Endodermal cell (in vitro differentiated cells): Measurements from ENCODE around the gene IMMP2L. TPM values are rescaled to one million over a fixed set of nuclear protein-coding genes. Genes with fewer than 3 reads are reported as not detected.
A peak's percentile ranks its signal among the peaks of the same experiment; 100 is the strongest.

Experiments
- DNase-seq: peaks from one replicate; pipeline ENCODE4 v3.0.0-alpha.2; 2017
- H3K27ac ChIP-seq: 2 replicates; pipeline ENCODE4 v1.5.1; 2013; ENCODE audit warnings: mild to moderate bottlenecking, low read depth, low read length, moderate library complexity
- H3K27me3 ChIP-seq: 2 replicates; pipeline ENCODE4 v1.6.1; 2013; ENCODE audit warnings: mild to moderate bottlenecking, low read length, moderate library complexity; ENCODE audit not compliant: insufficient read depth, control insufficient read depth, poor library complexity, severe bottlenecking
- H3K36me3 ChIP-seq: 2 replicates; pipeline ENCODE4 v1.7.0; 2013; ENCODE audit warnings: mild to moderate bottlenecking, low read length, moderate library complexity; ENCODE audit not compliant: control insufficient read depth, insufficient read depth
- H3K4me1 ChIP-seq: one replicate; pipeline ENCODE4 v1.7.0; 2013; ENCODE audit warnings: low read length; ENCODE audit not compliant: control insufficient read depth, insufficient read depth
- H3K4me3 ChIP-seq: 2 replicates; pipeline ENCODE4 v1.5.1; 2013; ENCODE audit warnings: mild to moderate bottlenecking, low read length, moderate library complexity
- H3K9ac ChIP-seq: 2 replicates; pipeline ENCODE4 v1.6.1; 2013; ENCODE audit warnings: mild to moderate bottlenecking, low read length, moderate library complexity; ENCODE audit not compliant: poor library complexity, severe bottlenecking; ENCODE audit errors: extremely low read depth
- H3K9me3 ChIP-seq: 2 replicates; pipeline ENCODE4 v1.6.1; 2013; ENCODE audit warnings: mild to moderate bottlenecking, low read length, moderate library complexity; ENCODE audit not compliant: control insufficient read depth
- H3K27ac Mint-ChIP-seq: 2 replicates; pipeline ENCODE4 v1.8.0; 2020; ENCODE audit warnings: mixed read lengths
- H3K27me3 Mint-ChIP-seq: 2 replicates; pipeline ENCODE4 v1.8.0; 2021; ENCODE audit warnings: mild to moderate bottlenecking, mixed read lengths; ENCODE audit not compliant: insufficient read depth
- H3K36me3 Mint-ChIP-seq: 2 replicates; pipeline ENCODE4 v1.8.0; 2020; ENCODE audit warnings: low read depth, mixed read lengths
- H3K4me1 Mint-ChIP-seq: 2 replicates; pipeline ENCODE4 v1.8.0; 2020; ENCODE audit warnings: mixed read lengths
- H3K4me3 Mint-ChIP-seq: 2 replicates; pipeline ENCODE4 v1.8.0; 2020; ENCODE audit warnings: mild to moderate bottlenecking, moderate library complexity, mixed read lengths
- H3K9me3 Mint-ChIP-seq: 2 replicates; pipeline ENCODE4 v1.8.0; 2020; ENCODE audit warnings: mild to moderate bottlenecking, mixed read lengths
- CTCF ChIP-seq: fragments of 200-600 bp; sonication (generic); conservative IDR thresholded peaks from 2 replicates; pipeline ENCODE4 v1.5.0; 2021; ENCODE audit warnings: antibody characterized with exemption, mild to moderate bottlenecking
- WGBS, 2 experiments: methylation state at CpG; one replicate each; pipeline versions ENCODE4 v1.1.5 to v1.1.7; 2013; ENCODE audit warnings: missing lambda C conversion rate in 2 of 2, mixed read lengths in 1 of 2; ENCODE audit not compliant: insufficient coverage in 1 of 2, insufficient read length in 1 of 2; 5-methylcytosine and 5-hydroxymethylcytosine counted together
- total RNA-seq, 2 donors: library from RNA; stranded (reverse); fragmentation: NEBNext Ultra II Directional in 1 of 2; extraction: Animal tissue kit (Norgen Biotek cat#: 25700) in 1 of 2; gene quantifications; 2 replicates in 1 of 2; 3 replicates in 1 of 2; pipeline ENCODE4 v1.2.1, GENCODE V29; 2021

Gene IMMP2L
- total RNA-seq, 2 donors from 2014 or later: 17.7 to 19.4 TPM

DNA sequence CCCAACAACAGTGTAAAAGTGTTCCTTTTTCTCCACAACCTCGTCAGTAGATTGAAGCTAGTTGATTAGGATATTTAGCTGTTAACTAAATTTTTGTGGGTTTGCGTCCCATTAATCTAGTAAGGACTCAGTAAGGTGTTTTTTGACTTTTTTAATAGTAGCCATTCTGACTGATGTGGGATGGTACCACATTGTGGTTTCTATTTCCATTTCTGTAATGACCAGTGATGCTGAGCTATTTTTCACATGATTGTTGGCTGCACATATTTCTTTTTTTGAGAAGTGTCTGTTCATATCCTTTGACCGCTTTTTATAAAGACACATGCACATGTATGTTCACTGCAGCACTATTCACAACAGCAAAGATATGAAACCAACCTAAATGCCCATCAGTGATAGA lies 476.9 kb downstream of the IMMP2L start:
- no peak for DNase-seq
- no peak for TF ChIP-seq CTCF
- 91 to 100% methylated on average over 1 to 3 of the region's 3 CpGs for WGBS, 2 experiments
- no peak overlapping the region for H3K4me3 Mint-ChIP-seq
- no peak overlapping the region for H3K27ac Mint-ChIP-seq
- H3K4me1 Mint-ChIP-seq: peaks cover 8% of the 10 kb centered on the region
- no peaks in the 10 kb centered on the region for H3K36me3 Mint-ChIP-seq
- Histone ChIP-seq H3K9ac (no peak overlapping the region), H3K4me3 (no peak overlapping the region), H3K9me3 (no peaks in the 10 kb centered on the region), H3K27ac (no peak overlapping the region), H3K4me1 (no peaks in the 10 kb centered on the region), H3K27me3 (no peaks in the 10 kb centered on the region), H3K36me3 (no peaks in the 10 kb centered on the region)
- no peaks in the 10 kb centered on the region for H3K9me3 Mint-ChIP-seq
- H3K27me3 Mint-ChIP-seq: no peaks in the 10 kb centered on the region

GRCh38 chr7:111083413-111083812 lies 478.9 kb downstream of the IMMP2L start:
- TF ChIP-seq CTCF: no peak
- Mint-ChIP-seq H3K4me1 (peaks cover 8% of the 10 kb centered on the region), H3K27ac (no peak overlapping the region), H3K4me3 (no peak overlapping the region), H3K9me3 (no peaks in the 10 kb centered on the region), H3K27me3 (no peaks in the 10 kb centered on the region), H3K36me3 (no peaks in the 10 kb centered on the region)
- no peaks in the 10 kb centered on the region for H3K27me3 ChIP-seq
- H3K9me3 ChIP-seq: no peaks in the 10 kb centered on the region
- H3K4me3 ChIP-seq: no peak overlapping the region
- WGBS, 2 experiments: 87 to 94% methylated on average over 3 to 4 of the region's 5 CpGs
- H3K36me3 ChIP-seq: no peaks in the 10 kb centered on the region
- H3K9ac ChIP-seq: no peak overlapping the region
- no peaks in the 10 kb centered on the region for H3K4me1 ChIP-seq
- no peak for DNase-seq
- H3K27ac ChIP-seq: peak overlapping the region; percentile 44

- no peak overlapping the region for H3K9ac ChIP-seq
Measured at GRCh38 chr7:111082351-111082750, 479.9 kb downstream of the IMMP2L start.

More at GRCh38 chr7:111082351-111082750, 479.9 kb downstream of the IMMP2L start:
- Mint-ChIP-seq H3K36me3 (no peaks in the 10 kb centered on the region), H3K4me3 (no peak overlapping the region), H3K27ac (no peak overlapping the region), H3K4me1 (peaks cover 8% of the 10 kb centered on the region), H3K27me3 (no peaks in the 10 kb centered on the region), H3K9me3 (no peaks in the 10 kb centered on the region)
- H3K27ac ChIP-seq: peak overlapping the region; percentile 94
- no peaks in the 10 kb centered on the region for H3K4me1 ChIP-seq
- H3K36me3 ChIP-seq: no peaks in the 10 kb centered on the region
- no peaks in the 10 kb centered on the region for H3K27me3 ChIP-seq
- TF ChIP-seq CTCF: no peak
- no peak overlapping the region for H3K4me3 ChIP-seq
- H3K9me3 ChIP-seq: no peaks in the 10 kb centered on the region
- DNase-seq: no peak
- WGBS, 2 experiments: 45 to 71% methylated on average over 4 of the region's 4 CpGs
